ENCODE results near the gene KRTAP10-1. TPM values are rescaled to one million over a fixed set of nuclear protein-coding genes. Genes with fewer than 3 reads are reported as not detected.

Gene KRTAP10-1
- total and polyA plus RNA-seq, 4 donors = not detected

- no peak for DNase-seq (ENCODE audit: low read depth in 4 of 6, low spot score in 6 of 6)
- Histone ChIP-seq H3K4me3 (ENCODE audit: low read depth, low read length) (no peak overlapping the region), H3K27ac (ENCODE audit: low read depth, low read length) (no peak overlapping the region), H3K9me3 (ENCODE audit: control insufficient read depth, insufficient read depth, low read length) (peaks cover 2% of the 10 kb centered on the region), H3K27me3 (ENCODE audit: control insufficient read depth, insufficient read depth, low read length) (no peaks in the 10 kb centered on the region), H3K4me1 (ENCODE audit: control insufficient read depth, insufficient read depth, low read length) (peaks cover 4% of the 10 kb centered on the region), H3K36me3 (ENCODE audit: control insufficient read depth, insufficient read depth, low read length) (no peaks in the 10 kb centered on the region)
- 93% methylated on average over 40 of the region's 40 CpGs for WGBS (ENCODE audit: insufficient coverage)
Observed at GRCh38 chr21:44571844-44572782, 32.1 kb upstream of the KRTAP10-1 start.

GRCh38 chr21:44571296-44571695, 31.3 kb upstream of the KRTAP10-1 start:
- Histone ChIP-seq H3K4me1 (ENCODE audit: control insufficient read depth, insufficient read depth, low read length) (peaks cover 4% of the 10 kb centered on the region), H3K27me3 (ENCODE audit: control insufficient read depth, insufficient read depth, low read length) (no peaks in the 10 kb centered on the region), H3K36me3 (ENCODE audit: control insufficient read depth, insufficient read depth, low read length) (no peaks in the 10 kb centered on the region), H3K27ac (ENCODE audit: low read depth, low read length) (no peak overlapping the region), H3K4me3 (ENCODE audit: low read depth, low read length) (no peak overlapping the region), H3K9me3 (ENCODE audit: control insufficient read depth, insufficient read depth, low read length) (no peaks in the 10 kb centered on the region)
- WGBS (ENCODE audit: insufficient coverage) = 100% methylated on average over 2 of the region's 4 CpGs
- no peak for DNase-seq (ENCODE audit: low read depth in 4 of 6, low spot score in 6 of 6)

- DNase-seq (ENCODE audit: low read depth in 4 of 6, low spot score in 6 of 6) = no peak
- no peaks in the 10 kb centered on the region for H3K9me3 ChIP-seq (ENCODE audit: control insufficient read depth, insufficient read depth, low read length)
- H3K4me3 ChIP-seq (ENCODE audit: low read depth, low read length) = no peak overlapping the region
- H3K36me3 ChIP-seq (ENCODE audit: control insufficient read depth, insufficient read depth, low read length) = no peaks in the 10 kb centered on the region
- H3K27me3 ChIP-seq (ENCODE audit: control insufficient read depth, insufficient read depth, low read length) = no peaks in the 10 kb centered on the region
- no peak overlapping the region for H3K27ac ChIP-seq (ENCODE audit: low read depth, low read length)
- H3K4me1 ChIP-seq (ENCODE audit: control insufficient read depth, insufficient read depth, low read length) = peaks cover 3% of the 10 kb centered on the region
- 81% methylated on average over 12 of the region's 12 CpGs for WGBS (ENCODE audit: insufficient coverage)
Observed at GRCh38 chr21:44569861-44570517, 30.0 kb upstream of the KRTAP10-1 start.

- Histone ChIP-seq H3K36me3 (ENCODE audit: control insufficient read depth, insufficient read depth, low read length) (no peaks in the 10 kb centered on the region), H3K27me3 (ENCODE audit: control insufficient read depth, insufficient read depth, low read length) (no peaks in the 10 kb centered on the region), H3K4me3 (ENCODE audit: low read depth, low read length) (no peak overlapping the region), H3K9me3 (ENCODE audit: control insufficient read depth, insufficient read depth, low read length) (no peaks in the 10 kb centered on the region), H3K27ac (ENCODE audit: low read depth, low read length) (no peak overlapping the region), H3K4me1 (ENCODE audit: control insufficient read depth, insufficient read depth, low read length) (no peaks in the 10 kb centered on the region)
- no peak for DNase-seq (ENCODE audit: low read depth in 4 of 6, low spot score in 6 of 6)
- 82% methylated on average over 25 of the region's 27 CpGs for WGBS (ENCODE audit: insufficient coverage)
Observed at GRCh38 chr21:44568667-44569556, 28.9 kb upstream of the KRTAP10-1 start.

- no peaks in the 10 kb centered on the region for H3K4me1 ChIP-seq (ENCODE audit: control insufficient read depth, insufficient read depth, low read length)
Observed at GRCh38 chr21:44568261-44568660, 28.3 kb upstream of the KRTAP10-1 start.

GRCh38 chr21:44567481-44568171, 27.6 kb upstream of the KRTAP10-1 start:
- H3K4me3 ChIP-seq (ENCODE audit: low read depth, low read length) = no peak overlapping the region
- peaks cover under 1% of the 10 kb centered on the region for H3K9me3 ChIP-seq (ENCODE audit: control insufficient read depth, insufficient read depth, low read length)
- no peak overlapping the region for H3K27ac ChIP-seq (ENCODE audit: low read depth, low read length)
- no peak for DNase-seq (ENCODE audit: low read depth in 4 of 6, low spot score in 6 of 6)
- H3K4me1 ChIP-seq (ENCODE audit: control insufficient read depth, insufficient read depth, low read length) = no peaks in the 10 kb centered on the region
- WGBS (ENCODE audit: insufficient coverage) = 93% methylated on average over 17 of the region's 18 CpGs
- H3K27me3 ChIP-seq (ENCODE audit: control insufficient read depth, insufficient read depth, low read length) = no peaks in the 10 kb centered on the region
- H3K36me3 ChIP-seq (ENCODE audit: control insufficient read depth, insufficient read depth, low read length) = no peaks in the 10 kb centered on the region

More at GRCh38 chr21:44568261-44568660, 28.3 kb upstream of the KRTAP10-1 start:
- no peaks in the 10 kb centered on the region for H3K9me3 ChIP-seq (ENCODE audit: control insufficient read depth, insufficient read depth, low read length)
- no peak overlapping the region for H3K27ac ChIP-seq (ENCODE audit: low read depth, low read length)
- no peaks in the 10 kb centered on the region for H3K36me3 ChIP-seq (ENCODE audit: control insufficient read depth, insufficient read depth, low read length)
- H3K4me3 ChIP-seq (ENCODE audit: low read depth, low read length) = no peak overlapping the region
- WGBS (ENCODE audit: insufficient coverage) = 80% methylated on average over 12 of the region's 12 CpGs
- H3K27me3 ChIP-seq (ENCODE audit: control insufficient read depth, insufficient read depth, low read length) = no peaks in the 10 kb centered on the region
- no peak for DNase-seq (ENCODE audit: low read depth in 4 of 6, low spot score in 6 of 6)

GRCh38 chr21:44566403-44566802, 26.4 kb upstream of the KRTAP10-1 start:
- Histone ChIP-seq H3K9me3 (ENCODE audit: control insufficient read depth, insufficient read depth, low read length) (peaks cover 3% of the 10 kb centered on the region), H3K4me3 (ENCODE audit: low read depth, low read length) (no peak overlapping the region), H3K36me3 (ENCODE audit: control insufficient read depth, insufficient read depth, low read length) (no peaks in the 10 kb centered on the region), H3K27me3 (ENCODE audit: control insufficient read depth, insufficient read depth, low read length) (no peaks in the 10 kb centered on the region), H3K4me1 (ENCODE audit: control insufficient read depth, insufficient read depth, low read length) (no peaks in the 10 kb centered on the region), H3K27ac (ENCODE audit: low read depth, low read length) (no peak overlapping the region)
- DNase-seq (ENCODE audit: low read depth in 4 of 6, low spot score in 6 of 6) = no peak
- WGBS (ENCODE audit: insufficient coverage) = no CpG with 5 or more reads among the region's 1 CpG

GRCh38 chr21:44564886-44565598, 25.0 kb upstream of the KRTAP10-1 start:
- H3K9me3 ChIP-seq (ENCODE audit: control insufficient read depth, insufficient read depth, low read length) = peaks cover 3% of the 10 kb centered on the region
- no peaks in the 10 kb centered on the region for H3K27me3 ChIP-seq (ENCODE audit: control insufficient read depth, insufficient read depth, low read length)
- no peak overlapping the region for H3K4me3 ChIP-seq (ENCODE audit: low read depth, low read length)
- DNase-seq (ENCODE audit: low read depth in 4 of 6, low spot score in 6 of 6) = no peak
- H3K4me1 ChIP-seq (ENCODE audit: control insufficient read depth, insufficient read depth, low read length) = no peaks in the 10 kb centered on the region
- no peaks in the 10 kb centered on the region for H3K36me3 ChIP-seq (ENCODE audit: control insufficient read depth, insufficient read depth, low read length)
- no CpG with 5 or more reads among the region's 1 CpG for whole genome bisulfite sequencing (ENCODE audit: insufficient coverage)
- no peak overlapping the region for H3K27ac ChIP-seq (ENCODE audit: low read depth, low read length)

Data from spinal cord (tissue), 10 donors.